K562 (cell line): Measurements from ENCODE around the gene USP13. TPM values are rescaled to one million over a fixed set of nuclear protein-coding genes. Genes with fewer than 3 reads are reported as not detected.

Experiments used
- ATAC-seq: fragments of 200-7000 bp; cut with Tn5 transposase; 3 replicates; pipeline ENCODE4 v1.9.1; 2020; ENCODE audit warnings: moderate library complexity
- BruUV-seq: library from RNA; stranded (reverse); fragments of 400-500 nt; replicated peaks from 2 replicates; lab custom pipeline; 2021; lab: Mats Ljungman, UMichigan
- CTCF ChIA-PET: fragments of 300-600 bp; formaldehyde crosslinking; extraction: SDS; loops from one replicate; lab custom pipeline; 2021; ENCODE audit warnings: low intra/inter-chr PET ratio; lab: Yijun Ruan, JAX
- POLR2A ChIA-PET: fragments of 300-600, 350-650 bp; sonication (Branson Sonifier 250); formaldehyde crosslinking; extraction: SDS; loops from one replicate; lab custom pipeline; 2021; ENCODE audit warnings: antibody characterized with exemption, inconsistent platforms; lab: Yijun Ruan, JAX
- DNase-seq, 4 experiments: peaks; one replicate each; pipeline versions ENCODE4 v3.0.0 to v3.0.0-alpha.2; 2011 to 2018; ENCODE audit warnings: low spot score in 3 of 4, mixed read lengths in 3 of 4; ENCODE audit errors: extremely low read depth in 1 of 4
- FAIRE-seq: peaks from 2 replicates; lab custom pipeline; 2011; peaks lifted over from hg19 to GRCh38; lab: Jason Lieb, UNC
- H2AFZ ChIP-seq: 2 replicates; pipeline ENCODE4 v1.6.0; 2011; ENCODE audit warnings: low read depth, low read length, control low read depth, inconsistent platforms
- H3K27ac ChIP-seq: fragments of 200-600 bp; 3 replicates; pipeline ENCODE4 v1.8.0; 2011; ENCODE audit warnings: low read depth, mild to moderate bottlenecking, control low read depth, inconsistent platforms, low read length, moderate library complexity, mixed read lengths; ENCODE audit errors: extremely low read depth
- H3K27me3 ChIP-seq, 2 experiments: fragments of 300-600 bp in 1 of 2; 2 replicates in 1 of 2; 3 replicates in 1 of 2; pipeline versions ENCODE4 v1.6.0 to v1.8.0; 2011; ENCODE audit warnings: inconsistent platforms in 2 of 2, low read length in 2 of 2, mild to moderate bottlenecking in 1 of 2, mixed read lengths in 1 of 2, moderate library complexity in 1 of 2; ENCODE audit not compliant: control insufficient read depth in 2 of 2, insufficient read depth in 2 of 2
- H3K36me3 ChIP-seq: fragments of 300-600 bp; 3 replicates; pipeline ENCODE4 v1.8.0; 2011; ENCODE audit warnings: mild to moderate bottlenecking, low read length, inconsistent platforms; ENCODE audit not compliant: control insufficient read depth, insufficient read depth
- H3K4me1 ChIP-seq, 2 experiments: fragments of 200-600 bp in 1 of 2; replicated peaks in 1 of 2; 2 replicates in 1 of 2; 3 replicates in 1 of 2; pipeline versions ENCODE4 v1.5.1 to v1.8.0; 2011; ENCODE audit warnings: inconsistent platforms in 2 of 2, low read length in 2 of 2, mild to moderate bottlenecking in 1 of 2, mixed read lengths in 1 of 2, moderate library complexity in 1 of 2; ENCODE audit not compliant: control insufficient read depth in 2 of 2, insufficient read depth in 2 of 2
- H3K4me2 ChIP-seq: 2 replicates; pipeline ENCODE4 v1.6.1; 2011; ENCODE audit warnings: low read length, control low read depth, inconsistent platforms, mixed read lengths; ENCODE audit not compliant: insufficient read depth
- H3K4me3 ChIP-seq: fragments of 200-600 bp; sonication (generic), shearing (Covaris generic); 2 replicates; pipeline ENCODE4 v1.5.1; 2016; ENCODE audit warnings: control low read depth, inconsistent platforms
- H3K79me2 ChIP-seq: fragments of 200-600 bp; 3 replicates; pipeline ENCODE4 v1.8.0; 2011; ENCODE audit warnings: low read length, inconsistent platforms; ENCODE audit not compliant: control insufficient read depth, insufficient read depth
- H3K9ac ChIP-seq, 2 experiments: 2 replicates each; pipeline versions ENCODE4 v1.6.0 to v1.6.1; 2011; ENCODE audit warnings: low read depth in 2 of 2, low read length in 2 of 2, control low read depth in 1 of 2, inconsistent platforms in 1 of 2, mild to moderate bottlenecking in 1 of 2, mixed read lengths in 1 of 2; ENCODE audit not compliant: insufficient read depth in 1 of 2
- H3K9me1 ChIP-seq: one replicate; pipeline ENCODE4 v1.6.0; 2011; ENCODE audit warnings: inconsistent platforms, mild to moderate bottlenecking, low read length, moderate library complexity; ENCODE audit not compliant: control insufficient read depth, insufficient read depth
- H3K9me3 ChIP-seq: replicated peaks from 2 replicates; pipeline ENCODE4 v1.5.1; 2011; ENCODE audit warnings: low read depth, low read length, inconsistent platforms; ENCODE audit not compliant: control insufficient read depth, insufficient read depth
- H4K20me1 ChIP-seq: replicated peaks from 2 replicates; pipeline ENCODE4 v1.6.1; 2011; ENCODE audit warnings: low read length, inconsistent platforms, mixed read lengths; ENCODE audit not compliant: control insufficient read depth, insufficient read depth
- BACH1 ChIP-seq: fragments of 200-800 bp; sonication (Bioruptor generic); IDR thresholded peaks from 2 replicates; pipeline ENCODE4 v1.6.1; 2016; ENCODE audit warnings: missing genetic modification characterization, missing compliant biosample characterization
- CBFB ChIP-seq: sonication (generic); formaldehyde crosslinking; IDR thresholded peaks from 2 replicates; pipeline ENCODE4 v1.4.0; 2020; ENCODE audit warnings: mild to moderate bottlenecking, missing genetic modification reagents
- CTBP1 ChIP-seq: fragments of 450-650 bp; IDR thresholded peaks from 2 replicates; pipeline ENCODE4 v1.6.1; 2016; ENCODE audit warnings: borderline replicate concordance
- EP400 ChIP-seq: fragments of 450-650 bp; IDR thresholded peaks from 2 replicates; pipeline ENCODE4 v1.6.1; 2017; ENCODE audit warnings: antibody characterized with exemption, mild to moderate bottlenecking, moderate library complexity
- GTF2B ChIP-seq: IDR thresholded peaks from 2 replicates; pipeline ENCODE4 v1.6.1; 2011; ENCODE audit not compliant: insufficient read length; ENCODE audit errors: extremely low read depth
- HIVEP1 ChIP-seq: fragments of 250-450 bp; sonication (Bioruptor Pico); IDR thresholded peaks from 2 replicates; pipeline ENCODE4 v1.4.0; 2020; ENCODE audit warnings: mild to moderate bottlenecking
- MAFF ChIP-seq: IDR thresholded peaks from 2 replicates; pipeline ENCODE4 v1.6.1; 2012; ENCODE audit warnings: low read length, improper control_type of control experiment
- MYBL2 ChIP-seq, 2 experiments: fragments of 450-650 bp in 1 of 2; sonication (generic) in 1 of 2; formaldehyde crosslinking in 1 of 2; IDR thresholded peaks; 2 replicates each; pipeline versions ENCODE4 v1.6.1 to v1.8.1; 2017 to 2022; ENCODE audit warnings: borderline replicate concordance in 1 of 2, inconsistent platforms in 1 of 2, low read depth in 1 of 2, mild to moderate bottlenecking in 1 of 2, missing genetic modification reagents in 1 of 2, moderate library complexity in 1 of 2
- POLR3G ChIP-seq: IDR thresholded peaks from 2 replicates; pipeline ENCODE4 v1.6.1; 2011; ENCODE audit not compliant: insufficient read length, insufficient replicate concordance; ENCODE audit errors: extremely low read depth
- PRMT5 ChIP-seq: sonication (generic); formaldehyde crosslinking; IDR thresholded peaks from 2 replicates; pipeline ENCODE4 v1.5.0; 2020; ENCODE audit warnings: missing genetic modification reagents
- XRCC4 ChIP-seq: IDR thresholded peaks from one replicate; pipeline ENCODE4 v1.6.1; 2011; ENCODE audit not compliant: insufficient read depth, insufficient read length; ENCODE audit errors: extremely low read depth
- ZNF695 ChIP-seq: fragments of 450-650 bp; formaldehyde crosslinking; IDR thresholded peaks from 2 replicates; pipeline ENCODE4 v1.4.0; 2020; ENCODE audit warnings: mild to moderate bottlenecking, moderate library complexity
- ZNF780A ChIP-seq: fragments of 250-450 bp; sonication (Bioruptor Pico); IDR thresholded peaks from 2 replicates; pipeline ENCODE4 v1.5.0; 2021; ENCODE audit warnings: mild to moderate bottlenecking
- WGBS: fragments of 100-300 bp; shearing (Covaris generic); methylation state at CpG from one replicate; pipeline ENCODE4 v1.1.6; 2016; ENCODE audit warnings: low coverage, mixed read lengths; ENCODE audit not compliant: insufficient coverage; ENCODE audit errors: missing lambda C conversion rate; 5-methylcytosine and 5-hydroxymethylcytosine counted together
- in situ Hi-C: fragments of 300-500 bp; cut with MboI; formaldehyde crosslinking; loops from 4 replicates; pipeline ENCODE4 v1.15.0; 2018; ENCODE audit warnings: inconsistent platforms, mixed read lengths
- intact Hi-C: fragments of 100-400 bp; cut with micrococcal nuclease; formaldehyde crosslinking; loops from 2 replicates; pipeline ENCODE4 v1.14.2; 2022
- polyA plus RNA-seq, 8 experiments: library from polyadenylated mRNA; depleted of rRNA in 4 of 8; stranded (reverse) in 5 of 8; unstranded in 3 of 8; fragments of >200 nt; fragmentation: Nextera tagmentation in 2 of 8; fragmentation: Illumina TruSeq in 1 of 8; extraction: Ambion mirVana in 2 of 8; extraction: Trizol in 1 of 8; gene quantifications; 2 replicates each; pipeline versions ENCODE4 v1.2.1 to v1.2.3, GENCODE V29; 2011 to 2014; ENCODE audit warnings: inconsistent platforms in 1 of 8, missing spikeins in 1 of 8
- total RNA-seq, 7 experiments: library from RNA; depleted of rRNA in 6 of 7; stranded (reverse); fragments of >200 nt in 6 of 7; fragmentation: Illumina TruSeq in 2 of 7; extraction: Trizol in 2 of 7; gene quantifications; 2 replicates each; pipeline versions ENCODE4 v1.2.1 to v1.2.3, GENCODE V29; 2011 to 2021; ENCODE audit warnings: low replicate concordance in 1 of 7
- TF ChIP-seq, protein P1 (sequence below): fragments of 450-650 bp; IDR thresholded peaks from 2 replicates; pipeline ENCODE4 v1.6.1; 2016
- TF ChIP-seq, protein P2 (sequence below): fragments of 450-650 bp; IDR thresholded peaks from 2 replicates; pipeline ENCODE4 v1.6.1; 2016; ENCODE audit warnings: mild to moderate bottlenecking

The USP13 gene
- total and polyA plus RNA-seq, 9 of the 15 experiments (the other 6 are each of a cell fraction or from before 2014, with no cell fraction given) = 0.11 to 2.3 (median 0.51) TPM

GRCh38 chr3:179677884-179678283 is 25.0 kb downstream of the USP13 start:
- H2AFZ ChIP-seq = no peak overlapping the region
- no peaks in the 10 kb centered on the region for H3K9me3 ChIP-seq
- in situ Hi-C loops = no loop called here
- peaks cover 3 to 5% of the 10 kb centered on the region in 2 experiments; a peak in 2 of 5 replicates for H3K4me1 ChIP-seq
- no peaks in the 10 kb centered on the region for H3K79me2 ChIP-seq
- ChIA-PET POLR2A (interaction anchor here (0.5 kb wide), 1 partner anchor 374 kb away, joined by 3 read pairs; no protein-coding TSS in a partner anchor), CTCF (no interaction called here)
- WGBS = 29% methylated on average over 2 of the region's 2 CpGs
- peaks cover 2 to 4% of the 10 kb centered on the region in 2 experiments; a peak in 3 of 5 replicates for H3K27me3 ChIP-seq
- DNase-seq (no peak), ATAC-seq (no peak), FAIRE-seq (no peak)
- H3K9me1 ChIP-seq = no peaks in the 10 kb centered on the region
- H3K4me3 ChIP-seq = no peak overlapping the region
- TF ChIP-seq HIVEP1 (CRISPR knock-in tag) (no peak), CTBP1 (no peak), MYBL2 (IDR thresholded peaks at IDR 0.05; ENCODE audit: low read depth) (no peak), MYBL2 (CRISPR knock-in tag; IDR thresholded peaks at IDR 0.05; ENCODE audit: borderline replicate concordance) (no peak), POLR3G (no peak), BACH1 (tag) (no peak), XRCC4 (no peak), PRMT5 (CRISPR knock-in tag) (no peak), MAFF (no peak), ZNF780A (CRISPR knock-in tag) (no peak), CBFB (CRISPR knock-in tag) (no peak), GTF2B (no peak), ZNF695 (CRISPR knock-in tag) (no peak), EP400 (no peak)
- TF ChIP-seq, protein P1, sequence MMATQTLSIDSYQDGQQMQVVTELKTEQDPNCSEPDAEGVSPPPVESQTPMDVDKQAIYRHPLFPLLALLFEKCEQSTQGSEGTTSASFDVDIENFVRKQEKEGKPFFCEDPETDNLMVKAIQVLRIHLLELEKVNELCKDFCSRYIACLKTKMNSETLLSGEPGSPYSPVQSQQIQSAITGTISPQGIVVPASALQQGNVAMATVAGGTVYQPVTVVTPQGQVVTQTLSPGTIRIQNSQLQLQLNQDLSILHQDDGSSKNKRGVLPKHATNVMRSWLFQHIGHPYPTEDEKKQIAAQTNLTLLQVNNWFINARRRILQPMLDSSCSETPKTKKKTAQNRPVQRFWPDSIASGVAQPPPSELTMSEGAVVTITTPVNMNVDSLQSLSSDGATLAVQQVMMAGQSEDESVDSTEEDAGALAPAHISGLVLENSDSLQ = no peak
- TF ChIP-seq, protein P2, sequence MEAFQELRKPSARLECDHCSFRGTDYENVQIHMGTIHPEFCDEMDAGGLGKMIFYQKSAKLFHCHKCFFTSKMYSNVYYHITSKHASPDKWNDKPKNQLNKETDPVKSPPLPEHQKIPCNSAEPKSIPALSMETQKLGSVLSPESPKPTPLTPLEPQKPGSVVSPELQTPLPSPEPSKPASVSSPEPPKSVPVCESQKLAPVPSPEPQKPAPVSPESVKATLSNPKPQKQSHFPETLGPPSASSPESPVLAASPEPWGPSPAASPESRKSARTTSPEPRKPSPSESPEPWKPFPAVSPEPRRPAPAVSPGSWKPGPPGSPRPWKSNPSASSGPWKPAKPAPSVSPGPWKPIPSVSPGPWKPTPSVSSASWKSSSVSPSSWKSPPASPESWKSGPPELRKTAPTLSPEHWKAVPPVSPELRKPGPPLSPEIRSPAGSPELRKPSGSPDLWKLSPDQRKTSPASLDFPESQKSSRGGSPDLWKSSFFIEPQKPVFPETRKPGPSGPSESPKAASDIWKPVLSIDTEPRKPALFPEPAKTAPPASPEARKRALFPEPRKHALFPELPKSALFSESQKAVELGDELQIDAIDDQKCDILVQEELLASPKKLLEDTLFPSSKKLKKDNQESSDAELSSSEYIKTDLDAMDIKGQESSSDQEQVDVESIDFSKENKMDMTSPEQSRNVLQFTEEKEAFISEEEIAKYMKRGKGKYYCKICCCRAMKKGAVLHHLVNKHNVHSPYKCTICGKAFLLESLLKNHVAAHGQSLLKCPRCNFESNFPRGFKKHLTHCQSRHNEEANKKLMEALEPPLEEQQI = no peak
- BruUV-seq = no TSS peak
- 0 out of 2 replicates have a peak, but pooled peaks cover under 1% of the 10 kb centered on the region for H4K20me1 ChIP-seq
- H3K4me2 ChIP-seq = no peak overlapping the region
- H3K27ac ChIP-seq = no peak overlapping the region
- no peaks in the 10 kb centered on the region for H3K36me3 ChIP-seq
- H3K9ac ChIP-seq = no peak overlapping the region
- intact Hi-C loops = no loop called here
